IMR-90 (cell line): ENCODE data around the gene CD69. TPM values are rescaled to one million over a fixed set of nuclear protein-coding genes. Genes with fewer than 3 reads are reported as not detected.

Experiments
- ATAC-seq: fragments of 200-7000 bp; cut with Tn5 transposase; 2 replicates; pipeline ENCODE4 v1.9.1; 2020; ENCODE audit warnings: low read depth, mild to moderate bottlenecking, moderate library complexity
- BruUV-seq: library from RNA; stranded (reverse); fragments of 400-500 nt; replicated peaks from 2 replicates; lab custom pipeline; 2021; lab: Mats Ljungman, UMichigan
- CTCF ChIA-PET: fragments of 300-600 bp; formaldehyde crosslinking; extraction: SDS; loops from one replicate; lab custom pipeline; 2021; ENCODE audit warnings: antibody characterized with exemption; lab: Yijun Ruan, JAX
- POLR2A ChIA-PET: fragments of 300-600 bp; sonication (Branson Sonifier 250); formaldehyde crosslinking; loops from one replicate; lab custom pipeline; 2022; ENCODE audit warnings: antibody characterized with exemption; ENCODE audit not compliant: unreplicated experiment; lab: Charles Lee
- DNase-seq: peaks from one replicate; pipeline ENCODE4 v3.0.0; 2013
- H2AFZ ChIP-seq: replicated peaks from 2 replicates; pipeline ENCODE3; 2013; ENCODE audit warnings: low read length, mild to moderate bottlenecking; ENCODE audit not compliant: poor library complexity
- H2AK5ac ChIP-seq: 2 replicates; pipeline ENCODE4 v1.6.1; 2013; ENCODE audit warnings: low read depth, low read length, inconsistent platforms
- H2AK9ac ChIP-seq: replicated peaks from 2 replicates; pipeline ENCODE3; 2013; ENCODE audit warnings: mild to moderate bottlenecking, low read depth, low read length, moderate library complexity; ENCODE audit not compliant: poor library complexity
- H2BK120ac ChIP-seq: 2 replicates; pipeline ENCODE4 v1.6.1; 2013; ENCODE audit warnings: low read depth, low read length, inconsistent platforms
- H2BK15ac ChIP-seq: 3 replicates; pipeline ENCODE4 v1.6.1; 2013; ENCODE audit warnings: low read depth, low read length, inconsistent platforms
- H2BK20ac ChIP-seq: 2 replicates; pipeline ENCODE4 v1.6.1; 2013; ENCODE audit warnings: low read depth, mild to moderate bottlenecking, inconsistent platforms, low read length, moderate library complexity
- H2BK5ac ChIP-seq: 2 replicates; pipeline ENCODE4 v1.6.1; 2013; ENCODE audit warnings: mild to moderate bottlenecking, low read depth, low read length, inconsistent platforms; ENCODE audit not compliant: poor library complexity, severe bottlenecking
- H3K14ac ChIP-seq: replicated peaks from 2 replicates; pipeline ENCODE4 v1.6.1; 2013; ENCODE audit warnings: low read depth, low read length, inconsistent platforms
- H3K18ac ChIP-seq: 2 replicates; pipeline ENCODE4 v1.6.1; 2013; ENCODE audit warnings: low read depth, low read length, control low read depth
- H3K23ac ChIP-seq: 2 replicates; pipeline ENCODE4 v1.6.1; 2013; ENCODE audit warnings: low read depth, low read length, inconsistent platforms
- H3K27ac ChIP-seq: 2 replicates; pipeline ENCODE4 v1.5.1; 2013; ENCODE audit warnings: mild to moderate bottlenecking, control low read depth, low read length; ENCODE audit not compliant: insufficient read depth
- H3K27me3 ChIP-seq: 2 replicates; pipeline ENCODE4 v1.6.1; 2013; ENCODE audit warnings: low read length; ENCODE audit not compliant: control insufficient read depth, insufficient read depth
- H3K36me3 ChIP-seq: 2 replicates; pipeline ENCODE4 v1.6.1; 2013; ENCODE audit warnings: low read length, mixed read lengths; ENCODE audit not compliant: control insufficient read depth, insufficient read depth
- H3K4ac ChIP-seq: 2 replicates; pipeline ENCODE4 v1.6.1; 2013; ENCODE audit warnings: low read depth, low read length, inconsistent platforms
- H3K4me1 ChIP-seq: 2 replicates; pipeline ENCODE4 v1.6.1; 2013; ENCODE audit warnings: low read length, mixed read lengths; ENCODE audit not compliant: control insufficient read depth, insufficient read depth
- H3K4me2 ChIP-seq: 2 replicates; pipeline ENCODE4 v1.6.1; 2013; ENCODE audit warnings: low read depth, mild to moderate bottlenecking, control low read depth, low read length, moderate library complexity
- H3K4me3 ChIP-seq: 2 replicates; pipeline ENCODE4 v1.5.1; 2013; ENCODE audit warnings: low read depth, mild to moderate bottlenecking, control low read depth, low read length, moderate library complexity; ENCODE audit not compliant: insufficient read depth
- H3K56ac ChIP-seq: 2 replicates; pipeline ENCODE4 v1.6.1; 2013; ENCODE audit warnings: low read length, inconsistent platforms; ENCODE audit not compliant: insufficient read depth; ENCODE audit errors: extremely low read depth
- H3K79me1 ChIP-seq, 2 experiments: 2 replicates each; pipeline ENCODE4 v1.6.1; 2013; ENCODE audit warnings: low read length in 2 of 2, inconsistent platforms in 1 of 2, low read depth in 1 of 2
- H3K9ac ChIP-seq: 2 replicates; pipeline ENCODE4 v1.6.1; 2013; ENCODE audit warnings: low read depth, low read length, control low read depth
- H3K9me1 ChIP-seq: 2 replicates; pipeline ENCODE4 v1.6.1; 2013; ENCODE audit warnings: low read length, inconsistent platforms; ENCODE audit not compliant: insufficient read depth
- H3K9me3 ChIP-seq: 2 replicates; pipeline ENCODE4 v1.6.1; 2013; ENCODE audit warnings: low read length; ENCODE audit not compliant: control insufficient read depth, insufficient read depth
- H4K20me1 ChIP-seq: 2 replicates; pipeline ENCODE4 v1.6.1; 2013; ENCODE audit warnings: low read length, inconsistent platforms; ENCODE audit not compliant: insufficient read depth
- H4K5ac ChIP-seq: 2 replicates; pipeline ENCODE4 v1.6.1; 2013; ENCODE audit warnings: mild to moderate bottlenecking, low read depth, low read length, control low read depth
- H4K8ac ChIP-seq, 2 experiments: 2 replicates each; pipeline ENCODE4 v1.6.1; 2013; ENCODE audit warnings: low read depth in 2 of 2, low read length in 2 of 2, control low read depth in 1 of 2, inconsistent platforms in 1 of 2
- H4K91ac ChIP-seq: 2 replicates; pipeline ENCODE4 v1.6.1; 2013; ENCODE audit warnings: low read depth, low read length, inconsistent platforms; ENCODE audit not compliant: insufficient read depth
- BHLHE40 ChIP-seq: fragments of 150-350 bp; IDR thresholded peaks from 2 replicates; pipeline ENCODE4 v1.6.1; 2016; ENCODE audit warnings: mild to moderate bottlenecking, low read depth, low read length
- CEBPB ChIP-seq: IDR thresholded peaks from 2 replicates; pipeline ENCODE4 v1.6.1; 2012; ENCODE audit warnings: low read depth, low read length, improper control_type of control experiment
- CHD1 ChIP-seq: IDR thresholded peaks from 2 replicates; pipeline ENCODE4 v1.6.1; 2012; ENCODE audit warnings: low read depth, low read length, improper control_type of control experiment
- FOS ChIP-seq: fragments of 150-350 bp; IDR thresholded peaks from 2 replicates; pipeline ENCODE4 v1.6.1; 2016; ENCODE audit warnings: low read depth, low read length
- MAFK ChIP-seq: IDR thresholded peaks from 2 replicates; pipeline ENCODE4 v1.6.1; 2012; ENCODE audit warnings: low read depth, low read length, improper control_type of control experiment
- MAZ ChIP-seq: IDR thresholded peaks from 2 replicates; pipeline ENCODE4 v1.6.1; 2012; ENCODE audit warnings: low read depth, mild to moderate bottlenecking, low read length, improper control_type of control experiment, moderate library complexity, borderline replicate concordance
- MXI1 ChIP-seq: IDR thresholded peaks from 2 replicates; pipeline ENCODE4 v1.6.1; 2012; ENCODE audit warnings: low read depth, mild to moderate bottlenecking, low read length, moderate library complexity, borderline replicate concordance
- NFE2L2 ChIP-seq: fragments of 150-350 bp; IDR thresholded peaks from 2 replicates; pipeline ENCODE4 v1.6.1; 2016; ENCODE audit warnings: low read depth, mild to moderate bottlenecking, low read length
- POLR2A ChIP-seq: IDR thresholded peaks from 2 replicates; pipeline ENCODE4 v1.6.1; 2012; ENCODE audit warnings: mild to moderate bottlenecking, low read depth, low read length
- RAD21 ChIP-seq: IDR thresholded peaks from 2 replicates; pipeline ENCODE4 v1.6.1; 2012; ENCODE audit warnings: low read length, improper control_type of control experiment
- RCOR1 ChIP-seq: IDR thresholded peaks from 2 replicates; pipeline ENCODE4 v1.6.1; 2012; ENCODE audit warnings: mild to moderate bottlenecking, low read length, improper control_type of control experiment; ENCODE audit not compliant: insufficient replicate concordance
- RFX5 ChIP-seq: IDR thresholded peaks from 2 replicates; pipeline ENCODE4 v1.8.0; 2012; ENCODE audit warnings: low read depth, mild to moderate bottlenecking, low read length, moderate library complexity
- SMC3 ChIP-seq: fragments of 150-350 bp; IDR thresholded peaks from 2 replicates; pipeline ENCODE4 v1.6.1; 2016; ENCODE audit warnings: low read depth, mild to moderate bottlenecking, antibody characterized with exemption, low read length, moderate library complexity
- WGBS, 2 experiments: methylation state at CpG; one replicate each; pipeline versions ENCODE4 v1.1.5 to v1.1.7; 2013; ENCODE audit warnings: missing lambda C conversion rate in 2 of 2; ENCODE audit not compliant: insufficient read length in 1 of 2; ENCODE audit errors: extremely low coverage in 2 of 2; 5-methylcytosine and 5-hydroxymethylcytosine counted together
- dilution Hi-C: fragments of 300-500 bp; cut with HindIII; formaldehyde crosslinking; loops from one replicate; pipeline ENCODE4 v1.14.3; 2018; ENCODE audit warnings: low sequenced_read_pairs; ENCODE audit not compliant: unreplicated experiment
- in situ Hi-C: fragments of 300-500 bp; cut with MboI; formaldehyde crosslinking; loops from 3 replicates; pipeline ENCODE4 v1.14.3; 2019; ENCODE audit warnings: low sequenced_read_pairs, inconsistent platforms, mixed read lengths
- intact Hi-C: fragments of 100-400 bp; cut with micrococcal nuclease; formaldehyde crosslinking; loops from 2 replicates; pipeline ENCODE4 v1.10.0; 2022
- polyA plus RNA-seq, 3 experiments: library from polyadenylated mRNA; depleted of rRNA; stranded (reverse); fragments of >200 nt; gene quantifications; 2 replicates each; pipeline ENCODE4 v1.2.3, GENCODE V29; 2012; ENCODE audit warnings: low replicate concordance in 1 of 3
- total RNA-seq: library from RNA; depleted of rRNA; stranded (reverse); fragments of >200 nt; gene quantifications from 2 replicates; pipeline ENCODE4 v1.2.3, GENCODE V29; 2012
- TF ChIP-seq, protein P1 (sequence below): conservative IDR thresholded peaks from 2 replicates; pipeline ENCODE4 v1.5.1; 2012; ENCODE audit warnings: mild to moderate bottlenecking, low read depth, low read length, improper control_type of control experiment
- TF ChIP-seq, protein P2 (sequence below): fragments of 150-350 bp; IDR thresholded peaks from 2 replicates; pipeline ENCODE4 v1.6.1; 2017; ENCODE audit warnings: mild to moderate bottlenecking, antibody characterized with exemption, low read length, low read depth
- TF ChIP-seq, protein P3 (sequence below): fragments of 150-350 bp; IDR thresholded peaks from 2 replicates; pipeline ENCODE4 v1.6.1; 2016; ENCODE audit warnings: low read depth, mild to moderate bottlenecking, low read length, moderate library complexity, borderline replicate concordance

Gene CD69
- total and polyA plus RNA-seq, 2 of the 4 experiments (the other 2 are of a cell fraction), result not detected

DNA sequence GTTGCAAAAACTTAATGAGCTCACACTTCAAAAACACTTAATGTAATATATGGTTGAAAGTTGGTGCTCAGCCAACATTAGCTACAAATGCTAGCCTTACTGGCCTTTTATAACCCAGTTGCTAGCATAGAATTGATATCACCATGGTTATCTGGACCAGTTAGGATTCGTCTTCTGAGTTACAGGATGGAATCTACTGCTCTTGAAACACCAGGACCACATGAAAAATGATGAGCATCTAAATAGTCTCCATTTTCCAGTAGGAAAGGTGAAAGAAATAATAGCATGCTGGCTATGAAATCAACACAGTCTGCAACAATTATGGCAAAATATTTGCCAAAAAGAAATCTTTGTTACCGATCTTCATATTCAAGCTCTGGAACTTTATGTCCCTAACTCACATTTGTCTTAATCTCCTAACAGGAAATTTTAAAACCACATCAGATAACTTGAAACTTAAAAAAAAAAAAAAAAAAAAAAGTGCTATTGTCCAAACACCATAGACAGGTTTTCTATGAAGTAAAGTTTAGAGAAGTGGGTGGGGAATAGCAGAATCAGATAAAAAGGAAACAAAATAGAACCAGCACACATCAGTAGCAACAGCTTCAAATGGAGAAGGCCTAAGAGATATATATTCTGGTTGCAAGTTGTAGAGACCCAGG, 12.6 kb upstream of the CD69 start:
- no peak overlapping the region for H2BK5ac ChIP-seq
- no peaks in the 10 kb centered on the region for H4K20me1 ChIP-seq
- WGBS, 2 experiments, result no CpG with 5 or more reads among the region's 2 CpGs
- H2AK9ac ChIP-seq, result no peak overlapping the region
- no peaks in the 10 kb centered on the region for H3K4me1 ChIP-seq
- no peak overlapping the region for H4K5ac ChIP-seq
- H3K9ac ChIP-seq, result no peak overlapping the region
- no peak for TF ChIP-seq CEBPB
- TF ChIP-seq, protein P1, sequence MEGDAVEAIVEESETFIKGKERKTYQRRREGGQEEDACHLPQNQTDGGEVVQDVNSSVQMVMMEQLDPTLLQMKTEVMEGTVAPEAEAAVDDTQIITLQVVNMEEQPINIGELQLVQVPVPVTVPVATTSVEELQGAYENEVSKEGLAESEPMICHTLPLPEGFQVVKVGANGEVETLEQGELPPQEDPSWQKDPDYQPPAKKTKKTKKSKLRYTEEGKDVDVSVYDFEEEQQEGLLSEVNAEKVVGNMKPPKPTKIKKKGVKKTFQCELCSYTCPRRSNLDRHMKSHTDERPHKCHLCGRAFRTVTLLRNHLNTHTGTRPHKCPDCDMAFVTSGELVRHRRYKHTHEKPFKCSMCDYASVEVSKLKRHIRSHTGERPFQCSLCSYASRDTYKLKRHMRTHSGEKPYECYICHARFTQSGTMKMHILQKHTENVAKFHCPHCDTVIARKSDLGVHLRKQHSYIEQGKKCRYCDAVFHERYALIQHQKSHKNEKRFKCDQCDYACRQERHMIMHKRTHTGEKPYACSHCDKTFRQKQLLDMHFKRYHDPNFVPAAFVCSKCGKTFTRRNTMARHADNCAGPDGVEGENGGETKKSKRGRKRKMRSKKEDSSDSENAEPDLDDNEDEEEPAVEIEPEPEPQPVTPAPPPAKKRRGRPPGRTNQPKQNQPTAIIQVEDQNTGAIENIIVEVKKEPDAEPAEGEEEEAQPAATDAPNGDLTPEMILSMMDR, result no peak
- TF ChIP-seq, protein P2, sequence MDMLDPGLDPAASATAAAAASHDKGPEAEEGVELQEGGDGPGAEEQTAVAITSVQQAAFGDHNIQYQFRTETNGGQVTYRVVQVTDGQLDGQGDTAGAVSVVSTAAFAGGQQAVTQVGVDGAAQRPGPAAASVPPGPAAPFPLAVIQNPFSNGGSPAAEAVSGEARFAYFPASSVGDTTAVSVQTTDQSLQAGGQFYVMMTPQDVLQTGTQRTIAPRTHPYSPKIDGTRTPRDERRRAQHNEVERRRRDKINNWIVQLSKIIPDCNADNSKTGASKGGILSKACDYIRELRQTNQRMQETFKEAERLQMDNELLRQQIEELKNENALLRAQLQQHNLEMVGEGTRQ, result no peak
- no peak for TF ChIP-seq FOS
- no peak for TF ChIP-seq BHLHE40
- TF ChIP-seq SMC3, result no peak
- TF ChIP-seq RFX5, result no peak
- no peak for TF ChIP-seq MAZ
- no peak for TF ChIP-seq MXI1
- TF ChIP-seq CHD1, result no peak
- TF ChIP-seq RCOR1, result no peak
- TF ChIP-seq MAFK, result no peak
- TF ChIP-seq NFE2L2, result no peak
- TF ChIP-seq, protein P3, sequence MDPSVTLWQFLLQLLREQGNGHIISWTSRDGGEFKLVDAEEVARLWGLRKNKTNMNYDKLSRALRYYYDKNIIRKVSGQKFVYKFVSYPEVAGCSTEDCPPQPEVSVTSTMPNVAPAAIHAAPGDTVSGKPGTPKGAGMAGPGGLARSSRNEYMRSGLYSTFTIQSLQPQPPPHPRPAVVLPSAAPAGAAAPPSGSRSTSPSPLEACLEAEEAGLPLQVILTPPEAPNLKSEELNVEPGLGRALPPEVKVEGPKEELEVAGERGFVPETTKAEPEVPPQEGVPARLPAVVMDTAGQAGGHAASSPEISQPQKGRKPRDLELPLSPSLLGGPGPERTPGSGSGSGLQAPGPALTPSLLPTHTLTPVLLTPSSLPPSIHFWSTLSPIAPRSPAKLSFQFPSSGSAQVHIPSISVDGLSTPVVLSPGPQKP, result no peak
- TF ChIP-seq RAD21, result no peak
- no peak for TF ChIP-seq POLR2A
- no peak overlapping the region for H2BK20ac ChIP-seq
- H2BK15ac ChIP-seq, result no peak overlapping the region
- intact Hi-C loops (no loop called here), dilution Hi-C loops (no loop called here), in situ Hi-C loops (no loop called here)
- H4K8ac ChIP-seq, result no peak overlapping the region
- no peaks in the 10 kb centered on the region for H3K9me3 ChIP-seq
- POLR2A ChIA-PET, result no interaction called here
- ATAC-seq (no peak), DNase-seq (no peak)
- CTCF ChIA-PET, result no interaction called here
- H2BK120ac ChIP-seq, result no peak overlapping the region
- H3K9me1 ChIP-seq, result no peaks in the 10 kb centered on the region
- H3K27me3 ChIP-seq, result no peaks in the 10 kb centered on the region
- H3K14ac ChIP-seq, result no peak overlapping the region
- H4K91ac ChIP-seq, result no peak overlapping the region
- no peak overlapping the region for H3K56ac ChIP-seq
- H3K18ac ChIP-seq, result no peak overlapping the region
- no peak overlapping the region for H3K4me3 ChIP-seq
- no peaks in the 10 kb centered on the region for H3K36me3 ChIP-seq
- no peak overlapping the region for H3K4ac ChIP-seq
- no peak overlapping the region for H3K4me2 ChIP-seq
- no peak overlapping the region for H2AK5ac ChIP-seq
- H3K27ac ChIP-seq, result no peak overlapping the region
- BruUV-seq, result no TSS peak
- H3K23ac ChIP-seq, result no peak overlapping the region
- no peak overlapping the region for H2AFZ ChIP-seq
- H3K79me1 ChIP-seq, result no peaks in the 10 kb centered on the region
